Testis (tissue), 3 donors: Measurements from ENCODE around the gene EFNB2. TPM values are rescaled to one million over a fixed set of nuclear protein-coding genes. Genes with fewer than 3 reads are reported as not detected.

Source experiments
- DNase-seq: peaks from one replicate; pipeline ENCODE4 v3.0.0-alpha.2; 2019
- H3K27ac ChIP-seq, 2 donors: fragments of 200-600 bp; sonication (generic); one replicate each; pipeline ENCODE4 v1.5.1; 2019
- H3K27me3 ChIP-seq: fragments of 200-600 bp; sonication (generic); one replicate; pipeline ENCODE4 v1.5.1; 2019
- H3K36me3 ChIP-seq: fragments of 200-600 bp; sonication (generic); one replicate; pipeline ENCODE4 v1.5.1; 2017; ENCODE audit warnings: low read depth; ENCODE audit errors: missing control alignments
- H3K4me1 ChIP-seq: fragments of 200-600 bp; sonication (generic); one replicate; pipeline ENCODE4 v1.5.1; 2019
- H3K4me3 ChIP-seq, 2 donors: fragments of 200-600 bp; sonication (generic); one replicate each; pipeline ENCODE4 v1.5.1; 2017 to 2019
- H3K9me3 ChIP-seq: fragments of 200-600 bp; sonication (generic); one replicate; pipeline ENCODE4 v1.5.1; 2017
- POLR2A ChIP-seq: fragments of 450-650 bp; IDR thresholded peaks from one replicate; pipeline ENCODE4 v1.6.1; 2017; ENCODE audit warnings: antibody characterized with exemption, mild to moderate bottlenecking, moderate library complexity
- WGBS, 2 donors: methylation state at CpG; one replicate each; pipeline ENCODE4 v1.1.5; 2018; 5-methylcytosine and 5-hydroxymethylcytosine counted together
- intact Hi-C: fragments of 100-400 bp; cut with DNase I; formaldehyde crosslinking; loops from one replicate; pipeline ENCODE4 v1.15.1; 2023; ENCODE audit warnings: low total_unique reads
- polyA plus RNA-seq: library from polyadenylated mRNA; stranded (reverse); fragments of 350-450 nt; fragmentation: Illumina TruSeq; extraction: RNeasy Lipid Tissue Mini Kit (QIAGEN cat#74804); gene quantifications from one replicate; pipeline ENCODE4 v1.2.3, GENCODE V29; 2014; ENCODE audit warnings: low read depth, low replicate concordance; ENCODE audit not compliant: insufficient read depth
- total RNA-seq, 2 donors: library from RNA; depleted of rRNA; stranded (reverse); fragments of >200 nt; gene quantifications; one replicate each; pipeline ENCODE4 v1.2.3, GENCODE V29; 2016
- TF ChIP-seq, protein P1 (sequence below), 3 experiments: fragments of 450-650 bp in 2 of 3; fragments of 200-600 bp in 1 of 3; sonication (generic) in 1 of 3; IDR thresholded peaks; one replicate each; pipeline ENCODE4 v1.5.1; 2016 to 2019; ENCODE audit warnings: antibody characterized with exemption in 3 of 3, mild to moderate bottlenecking in 2 of 3, moderate library complexity in 1 of 3

The EFNB2 gene
- total and polyA plus RNA-seq, 3 donors from 2014 or later, result 17.4 to 37.7 (median 24.7) TPM

DNA sequence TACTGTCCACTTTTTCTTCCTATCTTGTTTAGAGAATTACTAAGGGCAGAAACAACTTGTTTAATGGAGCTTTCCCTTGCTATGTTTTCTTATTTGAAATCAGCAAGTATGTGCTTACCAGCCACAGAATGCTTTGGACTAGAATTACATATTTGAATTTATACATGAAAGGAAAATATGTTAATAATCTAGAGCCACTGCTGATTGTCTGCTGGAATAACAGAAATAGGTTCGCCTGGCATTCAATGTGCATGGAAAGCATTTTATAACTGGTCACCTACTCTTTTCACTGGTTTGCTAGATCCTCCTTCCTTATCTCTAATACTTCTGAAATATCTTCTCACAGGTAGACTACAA is 8.0 kb downstream of the EFNB2 start:
- Histone ChIP-seq H3K4me3 (no peak overlapping the region), H3K4me1 (peaks cover 4% of the 10 kb centered on the region), H3K9me3 (no peaks in the 10 kb centered on the region), H3K27ac (no peak overlapping the region), H3K36me3 (no peaks in the 10 kb centered on the region), H3K27me3 (no peaks in the 10 kb centered on the region)
- TF ChIP-seq POLR2A, result no peak
- TF ChIP-seq, protein P1, sequence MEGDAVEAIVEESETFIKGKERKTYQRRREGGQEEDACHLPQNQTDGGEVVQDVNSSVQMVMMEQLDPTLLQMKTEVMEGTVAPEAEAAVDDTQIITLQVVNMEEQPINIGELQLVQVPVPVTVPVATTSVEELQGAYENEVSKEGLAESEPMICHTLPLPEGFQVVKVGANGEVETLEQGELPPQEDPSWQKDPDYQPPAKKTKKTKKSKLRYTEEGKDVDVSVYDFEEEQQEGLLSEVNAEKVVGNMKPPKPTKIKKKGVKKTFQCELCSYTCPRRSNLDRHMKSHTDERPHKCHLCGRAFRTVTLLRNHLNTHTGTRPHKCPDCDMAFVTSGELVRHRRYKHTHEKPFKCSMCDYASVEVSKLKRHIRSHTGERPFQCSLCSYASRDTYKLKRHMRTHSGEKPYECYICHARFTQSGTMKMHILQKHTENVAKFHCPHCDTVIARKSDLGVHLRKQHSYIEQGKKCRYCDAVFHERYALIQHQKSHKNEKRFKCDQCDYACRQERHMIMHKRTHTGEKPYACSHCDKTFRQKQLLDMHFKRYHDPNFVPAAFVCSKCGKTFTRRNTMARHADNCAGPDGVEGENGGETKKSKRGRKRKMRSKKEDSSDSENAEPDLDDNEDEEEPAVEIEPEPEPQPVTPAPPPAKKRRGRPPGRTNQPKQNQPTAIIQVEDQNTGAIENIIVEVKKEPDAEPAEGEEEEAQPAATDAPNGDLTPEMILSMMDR (IDR thresholded peaks at IDR 0.05), result no peak
- 80 to 87% methylated on average over 1 of the region's 1 CpG for WGBS, 2 donors
- intact Hi-C loops, result no loop called here
- no peak for DNase-seq

DNA sequence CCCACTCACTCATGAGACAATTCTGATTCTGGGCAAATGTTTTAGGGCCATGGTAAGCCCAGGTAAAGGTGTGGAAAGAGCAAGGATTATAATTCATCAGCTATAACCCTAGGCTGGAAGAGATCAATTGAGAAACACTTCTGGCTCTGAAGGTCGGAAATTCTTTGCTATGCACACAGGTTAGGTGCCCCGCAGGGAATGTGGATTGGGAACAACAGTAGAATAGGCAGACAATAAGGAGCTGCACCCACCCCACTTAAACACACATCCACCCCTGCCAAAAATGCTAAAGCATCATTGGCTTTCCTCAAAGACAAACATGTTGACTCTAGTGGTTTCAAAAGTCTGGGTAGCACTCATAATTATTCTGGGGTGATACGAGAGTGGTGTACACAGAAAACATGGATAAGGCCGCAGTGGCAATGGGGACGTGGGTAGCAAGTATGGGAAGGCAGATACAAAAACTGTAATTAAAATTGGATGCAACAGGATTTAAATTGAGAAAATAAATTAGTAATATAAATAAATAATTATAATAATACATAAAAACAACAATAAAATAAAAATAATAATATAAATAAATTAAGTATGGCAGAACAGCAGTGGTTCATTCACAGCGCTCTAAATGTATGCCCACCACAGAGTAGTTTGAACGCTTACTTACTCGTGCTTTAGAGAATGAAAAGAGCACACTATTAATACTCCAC is 8.6 kb downstream of the EFNB2 start:
- Histone ChIP-seq H3K9me3 (no peaks in the 10 kb centered on the region), H3K4me3 (no peak overlapping the region), H3K4me1 (peaks cover 4% of the 10 kb centered on the region), H3K36me3 (no peaks in the 10 kb centered on the region), H3K27ac (no peak overlapping the region), H3K27me3 (no peaks in the 10 kb centered on the region)
- no peak for DNase-seq
- TF ChIP-seq, protein P1 (IDR thresholded peaks at IDR 0.05), result no peak
- TF ChIP-seq POLR2A, result no peak
- WGBS, 2 donors, result 96% methylated on average over 8 of the region's 8 CpGs
- intact Hi-C loops, result no loop called here

DNA sequence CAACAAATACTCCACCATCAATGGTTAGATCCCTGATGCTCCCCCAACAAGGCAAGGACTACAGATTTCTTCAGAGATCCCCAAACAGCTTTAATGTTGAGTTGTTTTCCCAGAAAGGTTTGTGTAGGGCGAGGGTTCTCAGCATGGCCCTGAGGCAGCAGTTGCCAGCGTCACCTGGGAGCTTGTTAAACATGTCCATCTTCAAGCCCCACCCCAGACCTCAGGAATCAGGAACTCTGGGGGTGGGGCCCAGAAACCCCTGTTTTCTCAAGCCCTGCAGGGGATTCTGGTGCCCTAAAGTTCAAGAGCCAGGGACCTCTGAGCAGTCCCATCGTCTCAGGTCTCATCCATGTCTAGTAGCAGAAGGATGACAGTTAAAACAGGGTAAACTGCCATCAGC is 9.6 kb downstream of the EFNB2 start:
- Histone ChIP-seq H3K36me3 (no peaks in the 10 kb centered on the region), H3K4me3 (no peak overlapping the region), H3K27ac (no peak overlapping the region), H3K4me1 (no peaks in the 10 kb centered on the region), H3K9me3 (no peaks in the 10 kb centered on the region), H3K27me3 (no peaks in the 10 kb centered on the region)
- intact Hi-C loops, result no loop called here
- DNase-seq, result no peak
- 93 to 96% methylated on average over 3 of the region's 3 CpGs for WGBS, 2 donors
- TF ChIP-seq, protein P1 (IDR thresholded peaks at IDR 0.05), result no peak
- TF ChIP-seq POLR2A, result no peak

DNA sequence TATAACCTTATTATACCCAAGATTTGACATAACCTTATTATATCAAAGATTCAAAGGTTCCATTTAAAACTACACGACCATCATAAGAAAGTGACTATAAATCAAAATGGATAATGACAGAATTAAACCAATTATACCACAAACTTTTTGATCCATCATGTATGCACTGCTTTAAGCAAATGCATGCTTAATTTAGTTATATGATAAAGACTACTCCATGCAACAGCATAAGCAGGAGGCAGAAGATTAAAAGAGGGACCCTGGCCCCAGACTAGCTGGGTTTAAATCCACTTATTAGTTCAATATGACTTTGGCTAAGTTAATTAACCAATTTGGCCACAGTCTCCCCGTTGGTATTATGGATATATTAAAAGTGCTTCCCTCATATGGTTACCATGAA is 11.4 kb downstream of the EFNB2 start:
- H3K9me3 ChIP-seq, result no peaks in the 10 kb centered on the region
- no peak overlapping the region for H3K27ac ChIP-seq
- intact Hi-C loops, result no loop called here
- H3K27me3 ChIP-seq, result no peaks in the 10 kb centered on the region
- no peak for TF ChIP-seq POLR2A
- no peak overlapping the region for H3K4me3 ChIP-seq
- DNase-seq, result no peak
- WGBS, 2 donors, result 78 to 87% methylated on average over 2 of the region's 2 CpGs
- no peaks in the 10 kb centered on the region for H3K36me3 ChIP-seq
- no peaks in the 10 kb centered on the region for H3K4me1 ChIP-seq

DNA sequence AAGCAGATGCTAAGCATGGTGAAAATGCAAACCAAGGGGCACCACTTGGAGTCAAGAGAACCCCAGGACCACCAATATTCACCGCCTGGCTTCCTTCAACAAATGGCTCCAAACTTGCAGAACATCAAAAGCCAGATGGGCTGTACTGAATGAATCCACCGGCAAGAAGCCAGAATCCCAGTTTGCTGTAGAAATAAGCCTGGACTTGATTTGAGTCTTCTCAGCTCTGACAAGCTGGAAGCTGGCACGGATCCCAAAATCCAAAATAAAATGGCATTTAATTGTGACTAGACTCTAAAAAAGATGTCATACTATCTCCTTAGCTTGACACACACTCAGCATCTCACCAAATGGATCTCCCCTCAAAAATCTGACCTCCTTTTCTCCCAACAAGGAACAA is 11.9 kb downstream of the EFNB2 start:
- H3K9me3 ChIP-seq, result no peaks in the 10 kb centered on the region
- no peak for DNase-seq
- no peak overlapping the region for H3K4me3 ChIP-seq
- no peaks in the 10 kb centered on the region for H3K36me3 ChIP-seq
- no peaks in the 10 kb centered on the region for H3K4me1 ChIP-seq
- no peaks in the 10 kb centered on the region for H3K27me3 ChIP-seq
- TF ChIP-seq, protein P1 (IDR thresholded peaks at IDR 0.05), result no peak
- TF ChIP-seq POLR2A, result no peak
- intact Hi-C loops, result no loop called here
- no peak overlapping the region for H3K27ac ChIP-seq
- WGBS, 2 donors, result 65 to 88% methylated on average over 3 of the region's 3 CpGs
